ENCODE results near the gene FHAD1.

FHAD1 gene

DNA sequence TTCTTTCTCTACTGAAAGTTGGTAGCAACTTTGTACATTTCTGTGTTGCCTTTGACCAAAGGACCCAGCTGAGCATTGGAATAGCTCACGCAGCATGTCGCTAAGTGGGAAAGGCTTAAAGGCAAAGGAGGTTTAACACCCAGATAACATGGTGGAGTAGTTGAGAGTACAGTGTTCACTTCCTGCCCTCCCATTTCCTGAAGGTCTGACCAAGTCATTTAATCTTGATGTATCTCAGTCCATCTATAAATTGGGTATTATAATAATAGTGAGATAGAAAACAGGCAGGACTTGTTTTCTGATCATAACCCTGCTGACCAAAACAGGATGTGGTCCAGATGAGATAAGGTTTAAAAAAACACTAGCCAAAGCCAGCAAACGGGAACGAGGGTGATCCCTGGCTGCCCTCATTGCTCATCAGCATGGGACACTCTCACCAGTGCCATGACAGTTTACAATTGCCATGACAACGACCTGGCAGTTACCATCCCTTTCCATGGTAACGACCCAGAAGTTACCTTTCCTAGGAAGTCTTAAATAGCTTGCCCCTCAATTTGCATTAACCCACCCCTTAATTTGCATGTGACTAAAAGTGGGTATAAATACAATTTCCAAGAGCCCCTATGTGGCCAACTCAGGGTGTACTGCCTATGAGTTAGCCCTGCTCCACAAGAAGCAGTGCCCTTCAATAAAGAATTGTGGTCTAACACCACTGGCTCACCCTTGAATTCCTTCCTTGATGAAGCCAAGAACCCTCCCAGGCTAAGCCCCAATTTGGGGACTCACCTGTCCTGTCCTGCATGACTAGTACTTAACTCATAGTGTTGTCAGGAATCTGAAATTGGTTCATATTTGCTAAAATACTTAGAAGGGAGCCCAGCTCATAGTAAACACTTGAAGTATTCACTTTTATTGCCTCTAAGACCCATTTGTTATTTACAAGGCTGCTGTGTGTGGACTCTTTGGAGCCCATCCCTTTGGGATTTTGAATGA is 28.4 kb upstream of the FHAD1 start:
- peak; percentile 43 for DNase-seq

DNA sequence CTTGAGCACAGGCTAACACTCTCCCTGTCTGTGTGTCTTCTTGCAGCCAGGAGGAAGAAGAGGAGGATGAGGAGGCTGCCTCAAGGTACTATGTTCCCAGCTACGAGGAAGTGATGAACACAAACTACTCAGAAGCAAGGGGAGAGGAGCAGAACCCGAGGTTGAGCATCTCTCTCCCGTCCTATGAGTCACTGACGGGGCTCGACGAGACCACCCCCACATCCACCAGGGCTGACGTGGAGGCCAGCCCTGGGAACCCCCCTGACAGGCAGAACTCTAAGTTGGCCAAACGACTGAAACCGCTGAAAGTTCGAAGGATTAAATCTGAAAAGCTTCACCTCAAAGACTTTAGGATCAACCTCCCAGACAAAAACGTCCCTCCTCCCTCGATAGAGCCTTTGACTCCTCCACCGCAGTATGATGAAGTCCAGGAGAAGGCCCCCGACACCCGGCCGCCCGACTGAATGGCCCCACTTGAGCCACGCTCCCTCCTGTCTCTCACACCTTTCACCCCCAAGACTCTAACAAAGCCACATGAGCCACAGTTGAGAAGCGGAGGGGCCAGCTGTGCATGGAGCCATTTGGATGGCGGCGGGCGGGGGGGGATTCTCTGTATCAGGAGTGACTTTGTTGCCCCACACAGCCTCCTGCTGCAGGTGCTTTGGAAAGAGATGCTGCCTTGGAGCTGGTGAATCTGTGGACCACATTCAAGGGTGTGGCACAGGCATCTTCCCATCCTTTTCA is 27.6 kb upstream of the FHAD1 start:
- DNase-seq, result no peak

GRCh38 chr1:15220024-15220392 is 27.0 kb upstream of the FHAD1 start:
- no peak for DNase-seq

GRCh38 chr1:15220825-15221431 is 26.1 kb upstream of the FHAD1 start:
- no peak for DNase-seq

DNA sequence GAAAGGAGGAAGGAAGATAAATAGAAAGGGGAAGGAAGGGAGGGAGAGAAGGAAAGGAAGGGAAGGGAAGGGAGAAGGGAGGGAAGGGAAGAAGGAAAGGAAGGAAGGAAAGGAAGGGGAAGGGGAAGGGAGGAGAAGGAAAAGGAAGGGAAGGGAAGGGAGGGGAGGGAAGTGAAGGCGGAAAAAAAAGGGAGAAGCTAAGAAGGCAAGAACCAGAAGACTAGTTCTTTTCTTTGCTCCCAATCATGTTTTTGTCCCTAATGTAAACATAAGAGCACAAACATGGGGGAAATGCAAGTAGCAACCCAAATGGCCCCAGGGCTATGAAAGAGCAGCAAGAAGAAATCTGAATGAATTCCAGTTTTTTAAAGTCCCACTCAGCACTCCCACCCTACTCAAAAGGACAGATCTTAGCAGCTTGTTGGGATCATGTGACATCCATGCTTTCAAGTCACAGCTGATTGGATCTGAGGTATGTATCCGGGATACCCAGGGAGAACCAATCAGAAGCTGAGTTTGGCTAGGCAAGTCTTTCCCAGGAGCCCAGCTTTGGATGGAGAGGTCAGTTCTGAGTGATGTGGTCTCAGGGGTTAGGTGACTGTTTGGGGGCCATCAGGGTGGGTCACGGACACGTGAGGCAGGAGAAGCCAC is 24.2 kb upstream of the FHAD1 start:
- DNase-seq, result no peak

DNA sequence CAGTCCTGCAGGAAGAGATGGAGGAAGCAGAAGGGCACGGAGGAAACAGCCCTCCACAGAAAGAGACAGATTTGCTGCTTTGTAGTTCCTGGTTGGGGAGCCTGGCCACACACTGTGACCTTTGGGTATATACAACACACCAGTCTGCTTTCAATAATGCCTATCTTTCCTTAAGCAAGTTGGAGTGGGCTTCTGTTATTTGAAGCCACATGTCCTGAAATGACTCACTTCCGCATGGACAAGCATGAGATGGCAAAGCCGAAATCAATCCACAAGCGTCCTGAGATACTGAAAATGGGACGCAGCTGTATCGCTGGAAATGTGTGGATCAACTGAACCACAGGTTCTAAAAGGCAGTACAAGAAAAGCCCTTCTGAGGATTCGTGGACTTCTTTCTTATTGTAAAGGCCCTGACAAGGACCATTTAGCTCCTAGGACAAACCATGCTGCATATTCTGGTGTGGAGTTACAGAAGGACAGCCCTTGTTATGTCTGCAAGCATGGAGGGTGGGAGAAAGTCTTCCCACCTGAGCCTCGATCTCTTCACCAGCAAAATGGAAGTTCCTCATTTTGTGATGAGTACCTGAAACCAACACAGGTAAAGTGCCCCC is 22.7 kb upstream of the FHAD1 start:
- no peak for DNase-seq

- DNase-seq, result no peak
Measured at GRCh38 chr1:15224974-15225373, 22.0 kb upstream of the FHAD1 start.

GRCh38 chr1:15225461-15225860 is 21.6 kb upstream of the FHAD1 start:
- no peak for DNase-seq

DNA sequence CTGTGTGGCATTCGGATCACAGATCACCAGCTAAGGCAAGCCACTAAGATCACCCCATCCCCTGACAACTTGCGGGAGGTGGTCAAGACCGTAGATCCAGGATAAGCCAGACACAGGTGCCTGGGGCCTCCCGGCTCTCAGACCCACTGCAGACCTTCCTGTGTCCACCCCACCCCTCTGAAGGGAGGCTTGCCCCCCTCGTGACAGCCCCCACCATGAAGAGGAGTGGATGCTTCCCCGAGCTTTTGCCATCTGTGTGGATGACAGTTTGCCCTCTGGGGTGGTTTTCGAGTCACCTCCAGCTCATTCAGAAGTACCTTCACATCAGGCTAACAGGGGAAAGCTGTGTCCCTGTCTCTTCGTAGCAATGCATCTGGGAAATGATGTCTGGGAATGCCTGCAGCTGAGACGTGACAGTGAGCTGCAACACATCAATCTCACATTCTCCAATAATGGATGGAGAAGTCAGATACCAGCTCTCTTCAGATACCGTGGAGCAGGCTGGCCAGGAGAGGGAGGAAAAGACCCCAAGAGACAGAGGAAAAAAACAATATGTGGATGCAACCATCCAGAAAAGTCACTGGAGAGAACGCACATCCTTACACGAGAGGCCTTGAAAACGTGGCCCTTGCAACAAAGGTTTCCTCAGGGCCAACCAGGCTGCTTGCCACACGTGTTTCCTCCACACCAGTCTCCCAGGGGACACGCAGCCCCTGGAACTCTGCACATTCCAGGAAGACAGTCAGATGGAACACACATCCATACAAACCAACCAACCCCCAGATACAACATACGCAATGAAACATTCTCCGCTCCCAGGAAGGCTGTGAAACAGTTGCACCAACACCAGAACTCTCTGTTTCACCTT is 20.4 kb upstream of the FHAD1 start:
- DNase-seq, result no peak

- DNase-seq, result no peak
Measured at GRCh38 chr1:15229707-15230131, 17.3 kb upstream of the FHAD1 start.

DNA sequence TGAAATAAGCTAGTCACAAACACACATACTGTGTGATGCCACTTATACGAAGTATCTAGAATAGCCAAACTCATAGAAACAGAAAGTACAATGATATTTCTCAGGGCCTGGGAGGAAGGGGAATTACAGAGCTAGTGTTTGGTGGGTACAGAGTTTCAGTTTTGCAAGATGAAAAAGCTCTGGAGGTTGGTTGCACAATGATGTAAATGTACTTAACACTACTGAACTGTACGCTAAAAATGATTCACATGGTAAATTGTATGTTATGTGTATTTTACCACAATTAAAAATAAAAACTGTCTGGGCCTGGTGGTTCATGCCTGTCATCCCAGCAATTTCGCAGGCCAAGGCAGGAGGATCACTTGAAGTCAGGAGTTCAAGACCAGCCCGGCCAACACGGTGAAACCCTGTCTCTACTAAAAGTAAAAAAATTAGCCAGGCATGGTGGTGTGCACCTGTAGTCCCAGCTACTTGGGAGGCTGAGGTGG is 15.3 kb upstream of the FHAD1 start:
- DNase-seq, result no peak

DNA sequence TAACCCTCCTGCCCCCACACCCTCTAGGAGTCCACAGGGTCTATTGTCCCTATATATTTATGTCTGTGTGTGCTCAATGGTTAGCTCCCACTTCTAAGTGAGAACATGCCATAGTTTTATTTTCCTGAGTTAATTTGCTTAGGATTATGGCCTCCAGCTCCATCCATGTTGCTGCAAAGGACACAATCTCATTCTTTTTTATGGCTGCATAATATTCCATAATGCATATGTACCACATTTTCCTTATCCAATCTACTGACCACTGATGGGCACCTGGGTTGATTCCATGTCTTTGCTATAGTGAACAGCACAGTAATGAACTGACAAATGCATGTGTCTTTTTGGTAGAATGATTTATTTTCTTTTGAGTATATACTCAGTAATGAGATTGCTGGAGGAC is 13.3 kb upstream of the FHAD1 start:
- DNase-seq, result no peak

GRCh38 chr1:15236321-15236721 is 10.7 kb upstream of the FHAD1 start:
- no peak for DNase-seq

- DNase-seq, result no peak
Measured at GRCh38 chr1:15236746-15237145, 10.3 kb upstream of the FHAD1 start.

GRCh38 chr1:15238789-15239188 is 8.2 kb upstream of the FHAD1 start:
- no peak for DNase-seq

DNA sequence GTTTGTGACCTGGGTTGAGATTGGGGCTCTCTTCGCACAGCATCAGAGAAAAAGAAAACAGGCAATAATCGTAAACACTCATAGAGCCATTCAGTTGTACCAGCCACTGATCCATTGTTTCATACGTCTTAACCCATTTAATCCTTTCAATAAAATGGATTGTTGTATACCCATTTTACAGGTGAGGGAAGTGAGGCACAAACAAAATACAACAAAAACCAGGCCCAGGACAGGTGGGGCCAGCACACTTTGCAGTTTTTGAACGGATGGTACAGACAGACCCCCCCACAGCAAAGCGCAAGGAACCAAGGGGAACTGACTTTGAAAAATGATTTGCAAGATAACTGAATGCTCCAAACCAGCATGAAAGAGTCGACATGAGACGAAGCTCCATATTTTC is 4.3 kb upstream of the FHAD1 start:
- DNase-seq, result no peak

DNA sequence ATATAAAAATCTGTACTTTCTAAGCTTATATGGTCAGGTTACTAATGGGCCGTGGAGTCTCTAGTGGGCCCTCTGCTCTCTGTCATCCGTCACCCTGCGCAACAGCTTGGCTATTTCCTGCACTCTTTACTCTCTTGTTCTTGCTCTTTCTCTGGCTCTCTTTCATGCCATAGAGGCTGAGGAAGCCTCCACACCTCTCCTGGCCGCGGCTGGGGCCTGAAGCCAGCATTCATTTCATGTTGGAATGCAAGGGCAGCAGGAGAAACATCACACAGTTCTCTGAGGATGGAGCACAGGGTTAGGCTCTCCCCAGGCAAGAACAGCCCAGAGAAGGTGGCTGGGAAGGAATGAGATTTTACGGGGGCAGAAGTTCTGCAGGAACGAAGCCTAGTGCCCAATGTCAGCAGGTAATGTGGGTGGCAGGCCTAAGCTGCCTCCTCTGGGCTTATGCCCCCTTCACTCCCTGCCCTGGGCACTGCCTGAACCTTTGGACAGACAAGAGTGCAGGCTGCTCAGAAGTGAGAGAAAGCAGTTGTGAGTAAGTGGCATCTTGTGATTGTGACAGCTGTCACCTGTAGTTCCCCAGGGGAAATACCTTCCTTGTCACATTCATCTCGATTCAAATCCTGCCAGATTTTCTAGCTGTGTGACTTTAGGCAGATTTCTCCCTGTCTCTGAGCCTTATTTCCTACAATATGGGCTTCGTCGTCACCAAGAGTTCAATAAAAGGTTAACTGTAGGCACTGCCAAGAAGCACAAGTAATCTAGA is 3.6 kb upstream of the FHAD1 start:
- no peak for DNase-seq

DNA sequence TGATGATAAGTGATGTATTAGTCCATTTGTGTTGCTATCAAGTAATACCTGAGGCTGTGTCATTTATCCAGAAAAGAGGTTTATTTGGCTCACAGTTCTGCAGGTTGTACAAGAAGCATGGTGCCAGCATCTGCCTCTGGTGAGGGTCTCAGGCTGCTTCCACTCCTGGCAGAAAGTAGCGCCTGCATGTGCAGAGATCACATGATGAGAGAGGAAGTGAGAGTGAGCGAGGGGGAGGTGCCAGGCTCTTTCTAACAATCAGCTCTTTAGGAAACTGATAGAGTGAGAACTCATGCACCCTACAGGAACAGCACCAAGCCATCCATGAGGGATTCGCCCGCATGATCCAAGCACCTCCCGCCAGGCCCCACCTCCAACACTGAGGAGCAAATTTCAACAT is 2.2 kb upstream of the FHAD1 start:
- no peak for DNase-seq

GRCh38 chr1:15245593-15246360 is 1.2 kb upstream of the FHAD1 start:
- DNase-seq, result no peak

- no peak for DNase-seq
Measured at GRCh38 chr1:15248216-15248615, 1.2 kb downstream of the FHAD1 start.
